ENCODE data around the gene IFITM10.

DNA sequence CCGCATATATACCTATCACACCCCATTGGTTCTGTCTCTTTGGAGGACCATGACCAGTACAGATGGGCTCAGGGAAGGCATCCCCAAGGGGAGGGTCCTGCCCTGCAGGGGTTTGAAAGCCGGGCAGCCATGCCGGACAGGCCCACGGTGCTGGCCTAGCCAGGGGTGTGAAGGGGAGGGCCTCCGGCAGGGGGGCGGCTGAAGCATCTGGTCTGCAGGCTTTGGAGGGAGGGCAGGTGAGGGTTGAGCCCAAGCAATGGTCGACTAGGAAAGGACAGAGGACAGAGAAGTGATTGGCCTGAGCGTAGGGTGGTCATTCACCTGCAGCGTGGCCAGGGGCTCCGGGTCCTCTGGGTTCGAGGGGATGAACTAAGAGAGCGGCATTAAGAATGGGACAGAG is 24.5 kb upstream of the IFITM10 start:
- TF ChIP-seq CTCF (IDR thresholded peaks at IDR 0.05; ENCODE audit: low read depth, low read length) (no peak), POLR2A (IDR thresholded peaks at IDR 0.05; ENCODE audit: extremely low read depth, insufficient read length) (no peak), MAX (IDR thresholded peaks at IDR 0.05; ENCODE audit: low read depth, low read length) (no peak)

All from NB4 (cell line).